Glutamatergic neuron (in vitro differentiated cells): ENCODE results near the gene CASKIN2. TPM values are rescaled to one million over a fixed set of nuclear protein-coding genes. Genes with fewer than 3 reads are reported as not detected.

ENCODE experiments used
- DNase-seq: peaks from one replicate; pipeline ENCODE4 v3.0.0; 2022
- H3K27ac Mint-ChIP-seq: one replicate; pipeline ENCODE4 v1.8.0; 2020; ENCODE audit warnings: mild to moderate bottlenecking, mixed read lengths, inconsistent platforms; ENCODE audit not compliant: unreplicated experiment
- H3K27me3 Mint-ChIP-seq: one replicate; pipeline ENCODE4 v1.8.0; 2020; ENCODE audit warnings: mild to moderate bottlenecking, moderate library complexity, mixed read lengths, inconsistent platforms; ENCODE audit not compliant: unreplicated experiment
- H3K36me3 Mint-ChIP-seq: one replicate; pipeline ENCODE4 v1.8.0; 2020; ENCODE audit warnings: mild to moderate bottlenecking, mixed read lengths, inconsistent platforms; ENCODE audit not compliant: unreplicated experiment
- H3K4me1 Mint-ChIP-seq: one replicate; pipeline ENCODE4 v1.8.0; 2020; ENCODE audit warnings: mild to moderate bottlenecking, low read depth, mixed read lengths, inconsistent platforms; ENCODE audit not compliant: unreplicated experiment
- H3K4me3 Mint-ChIP-seq: one replicate; pipeline ENCODE4 v1.8.0; 2020; ENCODE audit warnings: mild to moderate bottlenecking, mixed read lengths, inconsistent platforms; ENCODE audit not compliant: unreplicated experiment
- H3K9me3 Mint-ChIP-seq: one replicate; pipeline ENCODE4 v1.8.0; 2020; ENCODE audit warnings: mild to moderate bottlenecking, moderate library complexity, mixed read lengths, inconsistent platforms; ENCODE audit not compliant: unreplicated experiment
- CTCF ChIP-seq: fragments of 200-600 bp; sonication (generic); IDR thresholded peaks from one replicate; pipeline ENCODE4 v1.5.0; 2021; ENCODE audit not compliant: partially characterized antibody, unreplicated experiment
- total RNA-seq: library from RNA; stranded (reverse); fragmentation: NEBNext Ultra II Directional; extraction: Animal tissue kit (Norgen Biotek cat#: 25700); gene quantifications from one replicate; pipeline ENCODE4 v1.2.1, GENCODE V29; 2021; ENCODE audit not compliant: unreplicated experiment

Gene CASKIN2
- total RNA-seq, 1 donor from 2014 or later = 22.1 TPM

- Mint-ChIP-seq H3K27ac (no peak overlapping the region), H3K4me1 (no peaks in the 10 kb centered on the region), H3K4me3 (no peak overlapping the region), H3K9me3 (peaks cover 5% of the 10 kb centered on the region), H3K27me3 (peaks cover 9% of the 10 kb centered on the region), H3K36me3 (no peaks in the 10 kb centered on the region)
- TF ChIP-seq CTCF = no peak
- no peak for DNase-seq
Observed at GRCh38 chr17:75561927-75562603, 46.7 kb upstream of the CASKIN2 start.

GRCh38 chr17:75559958-75560533 is 44.7 kb upstream of the CASKIN2 start:
- Mint-ChIP-seq H3K4me1 (no peaks in the 10 kb centered on the region), H3K27ac (no peak overlapping the region)

GRCh38 chr17:75558666-75559530 is 43.6 kb upstream of the CASKIN2 start:
- Mint-ChIP-seq H3K9me3 (no peaks in the 10 kb centered on the region), H3K4me1 (no peaks in the 10 kb centered on the region), H3K27ac (no peak overlapping the region), H3K36me3 (no peaks in the 10 kb centered on the region), H3K4me3 (no peak overlapping the region), H3K27me3 (peaks cover 2% of the 10 kb centered on the region)
- DNase-seq = no peak
- TF ChIP-seq CTCF = no peak

More at GRCh38 chr17:75559958-75560533, 44.7 kb upstream of the CASKIN2 start:
- Mint-ChIP-seq H3K27me3 (peaks cover 2% of the 10 kb centered on the region), H3K36me3 (no peaks in the 10 kb centered on the region), H3K9me3 (no peaks in the 10 kb centered on the region), H3K4me3 (no peak overlapping the region)
- DNase-seq = no peak
- TF ChIP-seq CTCF = no peak

DNA sequence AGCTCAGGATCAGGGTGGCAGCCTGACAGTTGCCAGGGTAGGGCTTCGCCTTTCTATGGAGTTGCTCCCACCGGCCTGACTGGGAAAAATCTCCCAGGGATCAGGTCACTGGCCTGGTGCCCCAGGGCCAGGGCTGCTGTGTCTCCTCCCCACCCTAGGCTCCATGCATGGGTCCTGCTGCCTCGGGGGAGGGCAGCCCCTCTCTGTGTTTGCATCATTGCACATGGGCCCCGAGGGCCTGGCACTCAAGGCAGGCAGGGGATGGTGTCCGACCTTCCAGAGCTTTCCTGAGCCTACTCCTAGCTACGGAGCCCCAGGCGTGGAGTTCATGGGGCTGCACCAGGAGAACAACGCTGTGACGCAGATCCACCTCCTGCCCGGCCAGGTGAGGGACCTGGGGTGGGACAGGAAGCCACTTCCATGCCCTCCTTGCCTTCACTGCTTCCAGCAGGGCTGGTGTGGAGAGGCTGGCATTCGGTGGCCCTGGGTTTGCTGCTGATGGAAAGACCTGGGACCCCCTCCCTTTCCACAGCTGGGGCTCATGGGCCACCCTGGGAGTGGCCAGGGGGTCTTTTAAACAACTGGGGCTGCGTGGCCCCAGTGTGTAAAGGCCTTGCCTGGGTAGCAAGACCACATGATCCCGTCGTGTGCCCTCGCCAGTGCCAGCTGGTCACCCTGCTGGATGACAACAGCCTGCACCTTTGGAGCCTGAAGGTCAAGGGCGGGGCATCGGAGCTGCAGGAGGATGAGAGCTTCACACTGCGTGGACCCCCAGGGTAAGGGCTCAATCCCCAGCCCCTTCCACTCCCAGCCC is 42.7 kb upstream of the CASKIN2 start:
- peaks cover 2% of the 10 kb centered on the region for H3K27me3 Mint-ChIP-seq
- TF ChIP-seq CTCF = no peak
- no peak overlapping the region for H3K4me3 Mint-ChIP-seq
- no peaks in the 10 kb centered on the region for H3K9me3 Mint-ChIP-seq
- H3K4me1 Mint-ChIP-seq = no peaks in the 10 kb centered on the region
- H3K27ac Mint-ChIP-seq = no peak overlapping the region
- DNase-seq = no peak
- no peaks in the 10 kb centered on the region for H3K36me3 Mint-ChIP-seq
